ENCODE data around the gene PLCH1. TPM values are rescaled to one million over a fixed set of nuclear protein-coding genes. Genes with fewer than 3 reads are reported as not detected.

The PLCH1 gene
- total RNA-seq, 3 donors from 2014 or later, result 4.2 to 13.2 (median 10.2) TPM

- Histone ChIP-seq H3K4me1 (ENCODE audit: low read depth) (no peaks in the 10 kb centered on the region), H3K4me3 (no peak overlapping the region), H3K36me3 (ENCODE audit: low read depth) (no peaks in the 10 kb centered on the region), H3K9me3 (no peaks in the 10 kb centered on the region)
- intact Hi-C loops (cut with DNase I, micrococcal nuclease), result no loop called here
- DNase-seq (no peak), ATAC-seq (no peak)
- TF ChIP-seq, protein P1, sequence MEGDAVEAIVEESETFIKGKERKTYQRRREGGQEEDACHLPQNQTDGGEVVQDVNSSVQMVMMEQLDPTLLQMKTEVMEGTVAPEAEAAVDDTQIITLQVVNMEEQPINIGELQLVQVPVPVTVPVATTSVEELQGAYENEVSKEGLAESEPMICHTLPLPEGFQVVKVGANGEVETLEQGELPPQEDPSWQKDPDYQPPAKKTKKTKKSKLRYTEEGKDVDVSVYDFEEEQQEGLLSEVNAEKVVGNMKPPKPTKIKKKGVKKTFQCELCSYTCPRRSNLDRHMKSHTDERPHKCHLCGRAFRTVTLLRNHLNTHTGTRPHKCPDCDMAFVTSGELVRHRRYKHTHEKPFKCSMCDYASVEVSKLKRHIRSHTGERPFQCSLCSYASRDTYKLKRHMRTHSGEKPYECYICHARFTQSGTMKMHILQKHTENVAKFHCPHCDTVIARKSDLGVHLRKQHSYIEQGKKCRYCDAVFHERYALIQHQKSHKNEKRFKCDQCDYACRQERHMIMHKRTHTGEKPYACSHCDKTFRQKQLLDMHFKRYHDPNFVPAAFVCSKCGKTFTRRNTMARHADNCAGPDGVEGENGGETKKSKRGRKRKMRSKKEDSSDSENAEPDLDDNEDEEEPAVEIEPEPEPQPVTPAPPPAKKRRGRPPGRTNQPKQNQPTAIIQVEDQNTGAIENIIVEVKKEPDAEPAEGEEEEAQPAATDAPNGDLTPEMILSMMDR (IDR thresholded peaks at IDR 0.05), result no peak
These were observed 14.0 kb downstream of the PLCH1 start for GRCh38 chr3:155730843-155731242.

DNA sequence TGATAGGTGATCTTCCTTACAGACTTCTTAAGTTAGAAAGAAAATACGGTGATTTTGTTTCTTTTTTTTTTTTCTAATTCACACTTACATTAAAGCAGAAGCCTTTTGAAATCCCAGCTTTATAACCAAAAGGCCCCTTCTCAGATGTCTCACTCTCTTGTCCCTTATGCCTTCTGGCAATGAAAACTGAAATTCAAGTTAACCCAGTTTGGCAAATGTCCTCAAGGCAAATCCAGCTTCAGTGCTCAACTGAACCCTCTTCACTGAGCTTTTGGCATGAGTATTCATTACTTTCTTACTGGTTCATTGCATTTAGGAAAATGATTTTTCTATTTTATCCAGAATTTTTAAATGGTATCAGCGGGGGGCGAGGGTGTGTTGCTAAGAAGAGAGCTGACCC, 17.0 kb downstream of the PLCH1 start:
- TF ChIP-seq, protein P1 (IDR thresholded peaks at IDR 0.05), result no peak
- Histone ChIP-seq H3K4me1 (ENCODE audit: low read depth) (no peaks in the 10 kb centered on the region), H3K9me3 (no peaks in the 10 kb centered on the region), H3K36me3 (ENCODE audit: low read depth) (no peaks in the 10 kb centered on the region), H3K4me3 (no peak overlapping the region)
- intact Hi-C loops (cut with DNase I, micrococcal nuclease), result no loop called here
- ATAC-seq, result no peak
- DNase-seq, result no peak

DNA sequence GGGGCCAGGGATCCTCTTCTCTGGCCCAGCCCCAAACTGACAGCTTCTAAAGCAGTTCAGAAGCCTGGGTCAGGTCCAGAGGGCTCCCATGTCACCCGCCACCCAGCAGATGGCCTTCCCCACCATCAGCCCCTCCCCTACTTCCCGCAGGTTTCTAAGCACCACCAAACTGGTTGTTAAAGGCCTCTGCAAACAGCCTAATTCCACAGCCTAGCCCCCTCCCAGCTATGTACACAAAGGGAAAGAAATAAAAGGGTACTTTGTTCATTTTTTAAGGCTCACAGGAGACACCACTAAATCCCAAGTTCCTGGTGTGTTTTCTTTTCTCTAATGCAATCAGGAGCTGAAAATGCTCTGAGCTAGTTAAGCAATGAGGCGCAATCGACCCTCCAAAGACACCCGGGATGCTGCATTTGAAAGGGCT, 30.6 kb downstream of the PLCH1 start:
- Histone ChIP-seq H3K9me3 (peaks cover 16% of the 10 kb centered on the region), H3K36me3 (ENCODE audit: low read depth) (peaks cover 5% of the 10 kb centered on the region), H3K4me1 (ENCODE audit: low read depth) (no peaks in the 10 kb centered on the region), H3K4me3 (no peak overlapping the region)
- TF ChIP-seq, protein P1 (IDR thresholded peaks at IDR 0.05), result no peak
- ATAC-seq (peak; percentile 66), DNase-seq (peak in 1 of 3 donors; percentile 9)
- intact Hi-C loops (cut with DNase I, micrococcal nuclease), result no loop called here

- ATAC-seq, result no peak
- no peak for DNase-seq
- peaks cover 2% of the 10 kb centered on the region for H3K9me3 ChIP-seq
- peaks cover 5% of the 10 kb centered on the region for H3K36me3 ChIP-seq (ENCODE audit: low read depth)
- intact Hi-C loops (cut with DNase I, micrococcal nuclease), result no loop called here
- no peak overlapping the region for H3K4me3 ChIP-seq
- no peaks in the 10 kb centered on the region for H3K4me1 ChIP-seq (ENCODE audit: low read depth)
- TF ChIP-seq, protein P1 (IDR thresholded peaks at IDR 0.05), result no peak
These were observed 32.9 kb downstream of the PLCH1 start for GRCh38 chr3:155712008-155712407.

DNA sequence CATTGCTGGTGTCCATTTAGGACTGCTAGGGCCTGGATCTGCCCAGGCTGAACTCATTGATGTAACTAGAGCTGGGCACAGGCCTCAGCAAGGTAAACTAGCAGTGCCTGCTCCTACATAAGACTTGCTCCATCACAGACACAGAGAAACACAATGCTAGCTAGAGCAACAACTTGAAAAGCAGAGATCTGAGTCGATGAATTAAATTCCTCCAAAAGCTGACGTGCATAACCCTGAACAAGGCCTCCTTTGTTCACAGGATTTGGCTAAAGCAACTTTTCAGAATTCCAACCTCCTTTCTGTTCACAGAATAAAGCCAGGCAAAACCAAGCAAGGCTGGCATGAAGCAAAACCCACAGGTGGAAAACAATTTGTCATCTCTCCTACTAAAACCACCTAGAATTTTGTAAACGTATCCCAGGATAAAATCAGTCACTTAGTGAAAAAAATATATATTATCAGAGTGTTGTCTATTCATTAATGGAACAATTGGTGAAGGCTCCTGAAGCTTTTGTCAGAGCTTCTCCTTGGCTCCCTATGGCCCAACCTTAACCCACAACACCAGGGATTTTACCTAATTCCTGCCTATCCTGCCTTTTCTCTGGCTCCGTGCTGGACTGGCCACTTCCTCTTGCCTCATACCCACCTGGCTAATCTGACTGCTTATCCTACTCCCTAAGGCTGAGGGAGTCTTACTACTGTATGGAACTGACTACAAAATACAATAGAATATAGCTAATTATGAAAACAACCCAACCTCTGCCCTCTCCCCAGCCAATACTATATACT, 39.9 kb downstream of the PLCH1 start:
- ATAC-seq, result no peak
- intact Hi-C loops (cut with DNase I, micrococcal nuclease), result loop anchor here (5.0 to 10.0 kb wide), 3 partner anchors 323 to 353 kb away; no protein-coding TSS in a partner anchor

More for the DNA sequence above, 39.9 kb downstream of the PLCH1 start:
- H3K4me3 ChIP-seq, result no peak overlapping the region
- H3K9me3 ChIP-seq, result no peaks in the 10 kb centered on the region
- H3K4me1 ChIP-seq (ENCODE audit: low read depth), result no peaks in the 10 kb centered on the region
- DNase-seq, result no peak
- TF ChIP-seq, protein P1 (IDR thresholded peaks at IDR 0.05), result no peak
- H3K36me3 ChIP-seq (ENCODE audit: low read depth), result no peaks in the 10 kb centered on the region

Measured in mucosa of descending colon (tissue), 3 donors.